T-helper 1 cell (primary cell): Measurements from ENCODE around the gene FNDC11.
"Not testable (repeated sequence)": the region's sequence is repeated elsewhere in the genome, so short reads cannot be mapped to it uniquely, and the experiment has no call there.

Experiments used
- DNase-seq, 5 donors: peaks; one replicate each; pipeline ENCODE4 v3.0.0-alpha.2; 2012 to 2020
- total RNA-seq, 4 donors: gene quantifications; one replicate each; lab custom pipeline; 2026; lab: John Stamatoyannopoulos, UW

Gene FNDC11, protein sequence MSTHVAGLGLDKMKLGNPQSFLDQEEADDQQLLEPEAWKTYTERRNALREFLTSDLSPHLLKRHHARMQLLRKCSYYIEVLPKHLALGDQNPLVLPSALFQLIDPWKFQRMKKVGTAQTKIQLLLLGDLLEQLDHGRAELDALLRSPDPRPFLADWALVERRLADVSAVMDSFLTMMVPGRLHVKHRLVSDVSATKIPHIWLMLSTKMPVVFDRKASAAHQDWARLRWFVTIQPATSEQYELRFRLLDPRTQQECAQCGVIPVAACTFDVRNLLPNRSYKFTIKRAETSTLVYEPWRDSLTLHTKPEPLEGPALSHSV
- total RNA-seq: 0.71 to 2.1 (median 1.7) reads per million in 4 donors

DNA sequence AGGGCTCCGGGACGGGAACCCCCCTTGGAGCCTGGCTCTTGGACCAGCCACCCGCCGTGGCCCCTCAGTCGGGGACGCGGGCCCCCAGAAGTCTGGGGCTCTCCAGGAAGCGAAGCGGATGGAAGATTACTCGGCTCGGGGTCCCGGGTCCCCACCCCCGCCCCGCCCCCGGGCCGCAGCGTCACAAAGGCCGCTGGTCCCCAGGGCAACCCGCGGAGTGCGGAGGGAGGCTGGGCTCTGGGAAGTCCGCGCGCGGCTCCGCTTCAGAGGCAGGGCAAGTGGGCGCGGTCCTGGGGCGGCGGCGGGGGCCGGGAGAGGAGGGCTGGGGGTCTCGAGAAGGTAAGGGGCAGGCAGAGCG is at the start of gene FNDC11:
Gene FNDC11, plus strand, starts transcription at position 227 of the 358 bp plus-strand sequence. CDS start 1,505 bp downstream, outside the sequence.
- peak in 3 of 5 donors; percentile 34 to 54 (median 37) for DNase-seq

DNA sequence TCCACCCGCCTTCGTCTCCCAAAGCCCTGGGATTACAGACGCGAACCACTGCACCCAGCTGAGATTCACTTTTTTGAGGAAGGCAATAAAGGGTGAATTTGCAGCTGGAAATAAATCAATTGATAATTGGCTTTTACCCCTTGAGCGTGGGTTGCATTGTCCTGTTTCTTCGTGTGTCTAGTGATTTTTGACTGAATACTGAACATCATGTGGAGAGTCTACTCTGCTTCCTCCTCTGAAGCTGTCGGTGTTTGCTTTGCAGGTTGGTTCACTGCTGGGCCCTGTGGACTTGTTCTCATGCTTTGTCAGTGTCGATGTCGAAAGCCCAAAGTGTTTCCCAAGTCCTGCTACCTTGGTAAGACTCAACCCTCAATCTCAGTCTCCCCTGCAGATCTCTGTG is 49.3 kb upstream of the FNDC11 start:
- no peak for DNase-seq

DNA sequence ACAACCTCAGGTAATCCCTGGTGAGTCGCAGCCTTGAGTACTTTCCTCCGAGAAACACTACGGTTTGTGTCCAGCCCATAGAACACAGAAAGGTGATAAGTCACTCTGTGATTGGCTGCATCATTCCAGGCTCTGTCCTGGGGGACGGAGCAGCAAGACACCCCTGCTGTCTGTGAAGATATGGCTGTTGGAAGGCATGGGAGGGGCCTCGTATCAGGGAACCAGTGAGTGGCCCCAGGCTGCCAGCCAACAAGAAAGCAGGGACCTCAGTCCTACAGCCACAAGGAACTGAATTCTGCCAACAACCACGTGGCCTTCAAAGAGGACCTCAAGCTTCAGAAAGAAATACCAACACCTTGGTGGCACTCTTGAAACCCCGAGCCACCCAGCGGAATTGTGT is 48.7 kb upstream of the FNDC11 start:
- DNase-seq: no peak

DNA sequence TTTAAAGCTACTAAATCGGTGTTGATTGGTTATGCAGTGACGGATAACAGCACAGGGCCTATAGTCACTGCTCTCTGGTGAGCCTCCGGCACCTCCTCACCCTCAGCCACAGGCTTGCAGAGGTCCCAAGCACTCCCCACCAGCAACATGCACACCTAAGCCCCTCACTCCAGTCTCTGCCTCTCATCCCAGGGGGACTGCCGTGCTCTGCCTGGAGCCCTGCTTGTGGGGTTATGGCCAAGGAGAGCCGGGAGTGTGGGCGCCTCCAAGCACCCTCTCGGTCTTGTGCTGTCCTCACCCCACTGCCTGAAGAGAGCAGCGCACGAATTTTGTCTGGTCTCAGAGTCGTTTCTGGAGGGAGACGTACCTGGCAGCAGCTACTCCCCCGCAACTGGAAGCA is 48.2 kb upstream of the FNDC11 start:
- DNase-seq: no peak

DNA sequence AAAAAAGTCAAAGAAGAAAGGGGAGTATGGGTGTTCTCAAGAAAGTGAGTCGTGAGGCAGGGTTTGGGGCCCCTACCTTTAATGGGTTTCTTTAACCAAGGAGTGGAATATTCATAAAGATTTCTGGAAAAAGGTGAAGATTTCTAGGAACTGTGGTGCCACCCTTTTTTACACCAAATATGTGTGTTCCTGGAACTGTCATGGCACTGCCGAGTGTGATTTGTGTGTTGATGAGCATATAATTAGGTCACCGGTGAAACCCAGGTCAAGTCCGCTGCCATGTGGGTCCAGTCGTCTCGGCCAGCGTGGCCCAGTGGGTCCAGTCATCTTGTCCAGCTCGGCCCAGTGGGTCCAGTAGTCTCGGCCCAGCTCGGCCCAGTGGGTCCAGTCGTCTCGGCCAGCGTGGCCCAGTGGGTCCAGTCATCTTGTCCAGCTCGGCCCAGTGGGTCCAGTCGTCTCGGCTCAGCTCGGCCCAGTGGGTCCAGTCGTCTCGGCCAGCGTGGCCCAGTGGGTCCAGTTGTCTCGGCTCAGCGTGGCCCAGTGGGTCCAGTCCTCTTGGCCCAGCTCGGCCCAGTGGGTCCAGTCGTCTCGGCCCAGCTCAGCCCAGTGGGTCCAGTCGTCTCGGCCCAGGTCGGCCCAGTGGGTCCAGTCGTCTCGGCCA is 46.7 kb upstream of the FNDC11 start:
- no peak for DNase-seq

DNA sequence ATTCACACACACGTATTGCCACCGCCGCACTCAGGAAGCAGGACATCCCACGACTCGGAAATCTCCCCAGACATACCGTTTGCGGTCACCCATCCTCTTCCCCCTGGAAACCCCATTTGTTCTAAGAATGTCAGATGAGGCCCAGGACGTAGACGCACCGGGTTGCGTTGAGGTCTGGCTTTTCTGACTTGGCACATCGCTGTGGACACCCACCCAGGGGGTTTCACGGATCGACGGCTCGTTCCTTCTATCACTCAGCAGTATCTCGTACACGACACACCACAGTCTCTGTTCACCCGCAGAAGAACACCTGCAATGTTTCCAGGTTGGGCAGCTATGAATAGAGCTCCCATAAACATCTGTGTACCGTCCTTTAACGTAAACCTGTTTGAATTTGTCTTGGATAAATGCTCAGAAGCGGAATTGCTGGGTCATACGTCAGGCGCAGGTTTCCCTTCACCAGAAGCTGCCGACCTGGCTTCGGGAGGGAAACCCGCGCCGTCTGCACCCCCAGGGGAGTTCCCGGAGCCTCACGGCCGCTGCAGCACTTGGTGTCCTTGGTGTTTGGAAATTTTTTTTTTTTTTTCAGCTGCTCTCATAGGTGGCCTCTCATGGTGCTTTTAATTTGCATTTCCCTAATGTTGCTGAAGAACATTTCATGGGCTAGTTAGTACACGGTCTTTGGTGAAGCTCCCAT is 45.7 kb upstream of the FNDC11 start:
- peak in 1 of 5 donors; percentile 17 for DNase-seq

DNA sequence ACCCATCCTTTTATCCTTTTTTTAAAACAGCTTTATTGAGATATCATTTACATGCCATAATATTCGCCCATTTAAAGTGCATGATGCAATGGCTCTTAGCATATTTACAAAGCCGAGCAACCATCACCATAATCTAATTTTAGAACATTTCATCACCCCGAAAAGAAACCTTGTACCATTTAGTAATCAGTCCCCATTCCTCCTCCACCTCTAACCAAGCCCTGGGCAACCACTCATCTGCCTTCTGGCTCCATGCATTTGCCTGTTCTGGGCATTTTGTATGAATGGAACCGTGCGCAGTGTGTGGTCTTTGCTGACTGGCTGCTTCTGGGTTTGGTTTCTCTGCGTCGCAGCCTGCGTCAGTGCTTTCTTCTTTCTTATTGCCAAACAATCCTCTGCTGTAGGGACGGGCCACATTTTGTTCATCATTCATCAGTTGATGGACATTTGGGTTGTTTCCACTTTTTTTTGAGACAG is 44.8 kb upstream of the FNDC11 start:
- DNase-seq: no peak

DNA sequence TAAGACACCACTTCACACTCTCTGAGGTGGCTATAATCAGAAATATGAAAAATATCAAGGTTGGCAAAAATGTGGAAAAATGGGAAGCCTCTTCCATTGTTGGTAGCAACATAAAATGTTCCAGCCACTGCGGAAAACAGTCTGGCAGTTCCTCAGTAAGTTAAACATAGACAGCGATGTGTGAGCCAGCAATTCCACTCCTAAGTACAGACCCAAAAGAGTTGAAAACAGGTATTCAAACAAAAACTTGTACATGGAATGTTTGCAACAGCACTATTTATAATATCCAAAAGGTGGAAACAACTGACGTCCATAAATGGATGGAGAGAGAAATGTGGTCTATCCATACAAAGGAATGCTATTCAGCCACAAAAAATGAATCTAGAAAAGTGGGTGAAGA is 40.8 kb upstream of the FNDC11 start:
- DNase-seq: no peak

DNA sequence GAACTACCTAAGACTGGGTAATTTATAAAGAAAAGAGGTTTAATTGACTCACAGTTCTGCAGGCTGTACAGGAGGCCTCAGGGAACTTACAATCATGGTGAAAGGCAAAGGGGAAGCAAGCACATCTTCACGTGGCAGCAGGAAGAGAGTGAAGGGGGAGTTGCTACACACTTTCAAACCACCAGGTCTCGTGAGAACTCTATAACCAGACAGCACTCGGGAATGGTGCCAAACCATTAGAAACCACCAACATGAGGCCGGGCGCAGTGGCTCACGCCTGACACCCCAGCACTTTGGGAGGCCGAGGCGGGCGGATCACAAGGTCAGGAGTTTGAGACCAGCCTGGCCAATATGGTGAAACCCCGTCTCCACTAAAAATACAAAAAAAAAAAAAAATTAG is 39.4 kb upstream of the FNDC11 start:
- not testable (repeated sequence) for DNase-seq

DNA sequence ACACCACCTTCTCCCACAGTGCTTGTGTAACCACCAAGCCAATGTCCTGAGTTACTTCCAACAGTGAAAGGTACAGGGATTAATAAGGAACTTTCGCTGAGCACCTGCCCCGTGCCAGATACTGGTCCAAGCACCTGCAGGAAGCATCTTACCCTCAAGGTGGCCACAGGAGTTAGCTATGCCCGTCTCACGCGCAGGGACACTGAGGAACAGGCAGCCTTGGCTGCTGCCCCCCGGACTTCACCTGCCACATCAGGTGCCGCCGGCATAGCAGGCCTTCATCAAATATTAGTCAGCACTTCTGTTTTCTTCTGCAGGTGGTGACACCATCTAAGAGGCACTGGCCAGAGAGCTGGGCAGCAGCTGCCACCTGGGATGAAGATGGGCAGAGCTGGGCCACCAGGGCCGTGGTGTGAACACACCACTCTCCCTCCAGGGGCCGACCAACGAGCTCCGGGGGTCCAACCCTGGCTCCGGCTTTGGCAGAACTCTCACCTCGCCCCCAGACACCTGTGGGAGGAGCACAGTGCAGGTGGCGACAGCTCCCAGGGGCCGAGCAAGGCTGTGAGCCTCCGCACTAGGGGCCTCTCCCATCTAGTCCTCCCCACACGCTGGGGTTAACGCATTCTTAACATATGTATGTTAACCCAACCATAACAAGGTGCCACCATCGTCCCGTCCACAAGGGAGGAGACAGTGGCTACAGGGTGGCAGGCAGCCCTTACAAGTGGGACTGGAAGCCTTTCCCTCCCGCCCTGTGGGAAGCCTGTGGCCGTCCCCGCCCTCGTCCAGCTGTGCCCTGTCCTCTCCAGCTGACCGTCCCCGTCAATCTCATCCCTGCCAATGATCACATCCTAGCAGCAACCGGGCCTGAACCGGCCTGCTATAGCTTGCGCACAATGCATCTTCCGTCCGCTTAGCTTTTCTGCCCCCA is 36.3 kb upstream of the FNDC11 start:
- peak in 1 of 5 donors; percentile 9 for DNase-seq

DNA sequence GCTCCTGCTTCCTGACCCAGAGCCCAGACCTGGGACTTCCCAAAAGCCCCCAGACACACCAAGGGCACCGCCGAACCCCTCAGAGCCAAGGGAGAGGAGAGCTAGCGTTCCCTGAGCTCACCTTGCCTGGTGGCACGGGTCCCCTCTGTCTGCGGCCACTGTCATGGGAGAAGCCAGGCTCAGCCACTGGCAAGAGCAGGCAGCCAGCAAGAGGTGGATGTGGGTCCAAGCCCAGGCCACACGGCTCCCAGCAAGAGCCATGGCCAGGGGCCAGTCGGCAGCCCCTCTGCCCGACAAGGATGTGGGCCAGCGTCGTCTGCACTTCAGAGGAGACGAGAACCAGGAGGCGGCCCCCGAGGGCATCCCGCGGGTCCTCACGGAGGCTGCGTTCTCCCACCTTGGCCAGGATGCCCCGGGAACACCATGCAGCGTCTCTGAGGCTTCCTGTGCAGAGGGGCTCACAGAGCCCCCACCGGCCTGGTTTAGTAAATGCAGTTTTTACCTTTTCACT is 35.6 kb upstream of the FNDC11 start:
- peak in 1 of 5 donors; percentile 4 for DNase-seq

DNA sequence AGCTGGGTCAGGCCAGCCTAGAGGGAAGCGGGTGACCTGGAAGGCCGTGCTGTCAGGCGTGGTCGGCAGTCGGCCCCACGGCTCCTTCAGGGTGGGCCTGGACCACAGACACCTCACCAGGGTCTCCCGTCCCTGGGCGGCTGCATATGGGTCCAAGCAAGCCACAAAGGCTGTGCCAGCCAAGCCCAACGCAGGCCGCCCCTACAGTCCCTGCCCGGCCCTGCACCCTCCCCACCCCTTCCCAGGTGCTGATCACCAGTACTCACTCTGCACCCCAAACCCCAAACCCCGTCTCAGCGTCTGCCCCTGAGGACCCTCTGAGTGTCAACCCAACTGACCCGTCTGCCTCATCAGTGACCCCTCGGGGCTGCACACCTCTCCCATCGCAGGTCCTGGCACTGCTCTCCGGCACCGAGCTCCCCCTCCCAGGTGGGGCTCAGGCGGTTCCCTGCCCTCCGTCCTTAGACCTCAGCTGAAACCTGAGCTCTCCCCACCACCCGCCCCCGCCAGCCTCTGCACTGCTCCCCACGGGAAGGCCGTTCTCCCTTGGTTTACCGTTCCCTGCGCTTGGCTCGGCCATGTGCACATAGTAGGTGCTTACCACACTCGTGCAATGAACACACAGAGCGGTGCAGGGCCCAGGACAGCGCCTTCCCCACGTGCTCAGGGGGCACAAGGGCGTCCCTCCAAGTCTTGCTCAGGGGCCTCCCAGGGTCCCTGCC is 34.9 kb upstream of the FNDC11 start:
- DNase-seq: peak in 2 of 5 donors; percentile 5 to 12

DNA sequence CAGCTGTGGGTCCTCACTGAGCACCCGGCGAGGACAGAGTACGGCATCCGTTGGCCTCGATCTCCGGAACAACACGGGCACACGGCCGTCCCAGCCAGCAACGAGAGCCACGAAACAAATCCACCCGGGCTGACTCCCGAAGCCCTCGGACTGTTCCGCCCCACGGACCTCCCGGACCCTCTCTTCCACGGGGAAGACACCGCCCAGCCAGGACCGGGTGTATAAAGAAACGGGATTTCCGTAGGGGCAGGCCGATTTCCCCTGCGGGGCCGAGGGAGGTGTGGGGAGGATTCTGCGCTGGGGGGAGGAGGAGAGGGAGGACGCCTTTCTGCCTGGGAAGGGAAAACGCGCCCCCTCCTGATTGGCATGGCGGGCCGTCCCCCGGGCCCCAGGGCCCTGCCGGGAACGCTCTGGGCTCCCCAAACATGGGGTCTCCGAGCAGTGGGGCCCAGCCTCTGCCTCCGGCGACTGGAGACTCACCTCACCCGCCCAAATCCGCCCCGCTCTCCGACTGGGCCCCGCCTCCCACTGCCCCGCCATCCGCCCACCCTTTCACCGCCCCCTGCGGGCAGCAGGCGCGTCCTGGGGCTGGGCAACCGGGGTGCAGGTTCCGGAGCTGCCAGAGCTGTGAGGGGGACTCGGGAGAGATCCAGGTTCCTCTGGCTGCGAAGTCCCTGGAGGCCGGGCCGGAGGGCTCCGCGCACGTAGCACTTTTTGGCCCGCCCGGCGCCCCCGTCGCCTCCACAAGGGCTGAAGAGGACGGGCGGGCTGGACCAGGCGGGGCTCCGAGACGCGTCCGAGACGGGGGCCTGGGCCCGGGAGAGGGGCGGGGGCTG is 34.1 kb upstream of the FNDC11 start:
- DNase-seq: peak; percentile 52 to 67 (median 62)

DNA sequence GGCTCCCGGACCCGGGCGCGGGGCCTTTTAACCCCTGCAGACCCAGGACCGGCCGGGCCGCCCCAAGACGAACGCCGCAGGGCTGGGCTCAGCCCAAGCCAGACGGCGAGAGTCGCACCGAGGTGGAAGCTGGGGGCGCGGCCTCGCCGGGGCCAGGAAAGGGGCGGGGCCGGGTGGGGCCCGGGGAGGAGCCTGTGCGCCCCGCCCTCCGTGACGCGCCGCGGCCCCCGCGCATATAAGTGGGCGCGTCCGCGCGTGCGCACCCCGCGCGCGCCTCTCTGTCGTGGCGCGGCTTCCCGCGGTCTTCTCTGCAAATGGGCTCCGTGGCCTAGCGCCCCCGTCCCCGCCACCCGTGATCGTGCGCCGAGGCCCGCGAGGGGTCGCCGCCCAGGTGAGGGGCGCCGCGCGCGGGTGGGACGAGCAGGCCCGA is 33.4 kb upstream of the FNDC11 start, which contains the start of gene PPDPF:
Gene PPDPF, plus strand, starts transcription at position 262 of the 430 bp plus-strand sequence. CDS start 544 bp downstream, outside the sequence.
- DNase-seq: peak; percentile 72 to 89 (median 78)

DNA sequence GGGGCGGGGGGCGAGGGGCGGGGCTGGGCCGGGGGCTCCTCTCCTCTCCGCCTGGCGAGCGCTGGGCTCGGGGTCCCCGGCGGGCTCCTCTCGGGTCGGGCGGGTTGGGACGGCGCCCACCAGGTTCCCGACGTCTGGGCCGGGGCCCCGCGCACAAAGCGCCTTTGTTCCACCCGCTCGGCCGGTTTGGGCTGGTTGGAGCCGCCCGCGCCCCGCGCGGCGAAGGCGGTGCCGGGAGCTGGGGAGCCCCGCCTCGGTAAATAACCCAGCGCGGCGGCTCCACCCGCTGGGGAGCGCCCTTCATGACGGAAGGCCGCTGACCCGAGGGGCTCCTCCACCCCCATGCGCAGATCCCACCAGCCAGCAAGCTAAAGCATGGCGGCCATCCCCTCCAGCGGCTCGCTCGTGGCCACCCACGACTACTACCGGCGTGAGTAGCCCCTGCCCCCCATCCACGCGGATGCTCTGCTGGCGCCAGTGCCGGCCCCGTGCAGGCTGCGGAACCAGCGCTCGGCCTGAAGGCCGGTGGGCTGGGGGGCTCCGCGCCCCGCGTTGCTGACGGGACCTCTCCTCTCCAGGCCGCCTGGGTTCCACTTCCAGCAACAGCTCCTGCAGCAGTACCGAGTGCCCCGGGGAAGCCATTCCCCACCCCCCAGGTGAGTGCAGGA is 32.9 kb upstream of the FNDC11 start:
- peak; percentile 36 to 75 (median 64) for DNase-seq

DNA sequence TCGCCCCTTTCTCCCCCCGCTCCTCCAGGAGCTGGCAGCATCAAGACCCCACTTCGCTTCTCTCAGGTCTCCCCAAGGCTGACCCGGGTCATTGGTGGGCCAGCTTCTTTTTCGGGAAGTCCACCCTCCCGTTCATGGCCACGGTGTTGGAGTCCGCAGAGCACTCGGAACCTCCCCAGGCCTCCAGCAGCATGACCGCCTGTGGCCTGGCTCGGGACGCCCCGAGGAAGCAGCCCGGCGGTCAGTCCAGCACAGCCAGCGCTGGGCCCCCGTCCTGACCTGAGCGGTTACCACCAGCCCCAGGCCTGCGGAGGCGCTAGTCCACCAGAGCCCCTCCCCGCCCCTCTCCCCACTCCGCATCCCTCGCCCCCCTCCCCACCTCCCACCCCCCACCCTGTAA is 32.4 kb upstream of the FNDC11 start:
- DNase-seq: peak in 1 of 5 donors; percentile 6

DNA sequence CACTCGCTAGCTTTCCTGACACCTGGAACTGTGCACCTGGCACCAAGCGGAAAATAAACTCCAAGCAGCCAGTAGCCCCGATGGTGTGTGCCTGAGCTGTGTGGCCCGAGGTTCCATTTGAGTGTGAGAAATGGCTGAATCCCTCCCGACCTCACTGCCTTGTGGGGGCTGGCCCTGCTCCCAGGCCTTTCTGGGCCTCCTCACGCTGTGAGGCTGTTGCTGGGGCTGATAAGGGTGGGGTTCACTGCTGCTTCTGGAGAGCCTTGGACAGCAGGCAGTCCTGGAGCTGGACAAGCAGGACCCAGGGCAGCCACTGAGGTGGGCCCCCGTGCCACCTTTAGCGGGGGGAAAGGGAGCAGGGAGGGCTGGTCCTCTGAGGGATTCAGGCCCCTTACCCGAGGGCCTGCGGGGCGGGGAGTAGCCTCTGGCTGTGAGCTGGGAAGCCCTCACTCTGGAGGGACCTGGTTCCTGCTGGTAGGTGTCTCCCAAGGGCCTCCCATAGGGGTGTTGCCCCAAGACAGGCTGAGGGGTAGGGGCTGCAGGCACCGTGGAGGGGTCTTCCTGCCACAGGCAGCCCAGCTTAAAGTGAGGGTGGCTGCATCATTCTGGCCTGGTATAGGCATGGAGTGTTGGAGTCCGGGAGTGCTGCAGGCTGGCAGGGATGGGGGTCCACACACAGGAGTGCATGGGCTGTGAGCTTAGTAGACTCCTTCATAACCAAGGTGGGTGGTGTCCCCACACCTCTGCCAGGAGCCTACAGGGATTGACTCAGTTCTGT is 31.7 kb upstream of the FNDC11 start:
- peak in 2 of 5 donors; percentile 5 to 12 for DNase-seq

DNA sequence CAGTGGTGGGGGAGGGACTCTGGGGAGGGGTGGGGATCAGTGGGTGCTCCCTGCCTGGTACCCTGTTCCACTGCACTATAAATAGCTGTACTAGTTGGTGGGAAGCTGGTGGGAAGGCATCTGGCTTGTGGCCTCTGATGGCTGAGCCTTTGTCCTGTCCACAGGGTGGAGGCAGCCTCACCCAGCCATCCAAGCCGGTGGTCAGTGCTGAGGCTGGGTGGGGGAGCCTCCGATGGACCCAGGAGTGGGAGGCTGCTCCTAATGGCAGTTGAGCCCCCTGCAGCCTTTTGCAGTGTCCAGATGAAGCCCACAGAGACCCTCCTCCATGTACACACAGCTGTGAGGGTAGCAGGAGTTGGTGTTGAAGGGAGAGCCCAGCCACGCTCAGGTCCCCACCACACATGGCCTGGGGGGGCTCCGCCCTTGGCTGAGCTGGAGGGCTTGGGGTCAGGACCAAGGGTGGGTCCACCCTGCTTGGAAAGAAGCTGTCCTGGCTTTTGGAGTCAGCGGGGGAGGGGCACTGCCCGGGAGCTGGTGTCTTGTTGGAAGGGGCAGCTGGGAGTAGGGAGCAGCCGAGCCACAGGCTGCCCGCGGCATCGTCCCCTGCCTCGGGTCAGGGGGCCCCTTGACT is 30.9 kb upstream of the FNDC11 start:
- peak in 1 of 5 donors; percentile 10 for DNase-seq
